Neural cell (in vitro differentiated cells): ENCODE data around the gene NLRP4. TPM values are rescaled to one million over a fixed set of nuclear protein-coding genes. Genes with fewer than 3 reads are reported as not detected.

Experiments used
- H2AFZ ChIP-seq: fragments of 200-600, 300-800 bp; sonication (generic), shearing (Covaris generic); 2 replicates; pipeline ENCODE4 v1.6.0; 2014; ENCODE audit warnings: low read depth, mild to moderate bottlenecking, antibody characterized with exemption, low read length, moderate library complexity
- H3F3A ChIP-seq: fragments of 200-600 bp; shearing (Covaris generic); 2 replicates; pipeline ENCODE4 v1.6.1; 2016; ENCODE audit warnings: mild to moderate bottlenecking, moderate library complexity, mixed read lengths, antibody characterized with exemption, low read length; ENCODE audit not compliant: insufficient read depth, poor library complexity, severe bottlenecking
- H3K27ac ChIP-seq: fragments of 200-600, 300-800 bp; sonication (generic), shearing (Covaris generic); 2 replicates; pipeline ENCODE4 v1.5.1; 2014; ENCODE audit warnings: mild to moderate bottlenecking, low read length, moderate library complexity
- H3K27me3 ChIP-seq: fragments of 300-800, 200-600 bp; sonication (generic), shearing (Covaris generic); 2 replicates; pipeline ENCODE4 v1.6.0; 2014; ENCODE audit warnings: mild to moderate bottlenecking, low read depth, low read length, moderate library complexity; ENCODE audit not compliant: insufficient read depth
- H3K36me3 ChIP-seq: fragments of 300-800, 200-600 bp; sonication (generic), shearing (Covaris generic); 2 replicates; pipeline ENCODE4 v1.5.1; 2014; ENCODE audit warnings: mild to moderate bottlenecking, antibody characterized with exemption, low read length, moderate library complexity; ENCODE audit not compliant: insufficient read depth
- H3K4me2 ChIP-seq: fragments of 300-800, 200-600 bp; sonication (generic), shearing (Covaris generic); 2 replicates; pipeline ENCODE4 v1.6.0; 2014; ENCODE audit warnings: mild to moderate bottlenecking, low read length
- H3K4me3 ChIP-seq: fragments of 300-800, 200-600 bp; sonication (generic), shearing (Covaris generic); 2 replicates; pipeline ENCODE4 v1.5.1; 2014; ENCODE audit warnings: mild to moderate bottlenecking, low read length, moderate library complexity
- H3K79me2 ChIP-seq: fragments of 200-600 bp; shearing (Covaris generic); replicated peaks from 2 replicates; pipeline ENCODE4 v1.6.0; 2014; ENCODE audit warnings: mild to moderate bottlenecking, low read length, moderate library complexity; ENCODE audit not compliant: insufficient read depth
- H3K9ac ChIP-seq: fragments of 300-800, 200-600 bp; sonication (generic), shearing (Covaris generic); 2 replicates; pipeline ENCODE4 v1.6.1; 2016; ENCODE audit warnings: mild to moderate bottlenecking, low read length, mixed read lengths
- H3K9me2 ChIP-seq: fragments of 200-600 bp; shearing (Covaris generic); 2 replicates; pipeline ENCODE4 v1.6.1; 2016; ENCODE audit warnings: mild to moderate bottlenecking, low read length, mixed read lengths; ENCODE audit not compliant: insufficient read depth
- H3K9me3 ChIP-seq: fragments of 200-600, 300-800 bp; sonication (generic), shearing (Covaris generic); 2 replicates; pipeline ENCODE4 v1.6.1; 2016; ENCODE audit warnings: mild to moderate bottlenecking, mixed run types, low read length, moderate library complexity, mixed read lengths
- H4K20me1 ChIP-seq: fragments of 200-600 bp; shearing (Covaris generic); 2 replicates; pipeline ENCODE4 v1.6.1; 2016; ENCODE audit warnings: mild to moderate bottlenecking, mixed run types; ENCODE audit not compliant: insufficient read depth
- EP300 ChIP-seq: fragments of 450-650 bp; conservative IDR thresholded peaks from 2 replicates; pipeline ENCODE4 v1.6.1; 2014; ENCODE audit warnings: antibody characterized with exemption, mild to moderate bottlenecking, moderate library complexity; ENCODE audit not compliant: poor library complexity, severe bottlenecking
- EZH2 ChIP-seq: fragments of 200-600, 300-800 bp; shearing (Covaris generic), sonication (generic); IDR thresholded peaks from 2 replicates; pipeline ENCODE4 v1.6.1; 2014; ENCODE audit warnings: antibody characterized with exemption, low read length, borderline replicate concordance, mild to moderate bottlenecking; ENCODE audit not compliant: insufficient read depth, poor library complexity, severe bottlenecking
- MXI1 ChIP-seq: fragments of 450-650 bp; conservative IDR thresholded peaks from 2 replicates; pipeline ENCODE4 v1.6.1; 2014; ENCODE audit warnings: antibody characterized with exemption, mild to moderate bottlenecking; ENCODE audit not compliant: poor library complexity, severe bottlenecking
- POLR2AphosphoS5 ChIP-seq: IDR thresholded peaks from 2 replicates; pipeline ENCODE4 v1.6.1; 2012
- RAD21 ChIP-seq: fragments of 450-650 bp; conservative IDR thresholded peaks from 2 replicates; pipeline ENCODE4 v1.6.1; 2014; ENCODE audit warnings: antibody characterized with exemption, mild to moderate bottlenecking, moderate library complexity
- SMC3 ChIP-seq: fragments of 450-650 bp; conservative IDR thresholded peaks from 2 replicates; pipeline ENCODE4 v1.6.1; 2014; ENCODE audit warnings: antibody characterized with exemption, mild to moderate bottlenecking, moderate library complexity; ENCODE audit not compliant: poor library complexity
- TAF1 ChIP-seq: IDR thresholded peaks from 2 replicates; pipeline ENCODE4 v1.6.1; 2012; ENCODE audit warnings: low read depth
- polyA minus RNA-seq: library from RNA; depleted of rRNA, polyadenylated mRNA; stranded (reverse); fragments of >200 nt; gene quantifications from 2 replicates; pipeline ENCODE4 v1.2.3, GENCODE V29; 2014
- polyA plus RNA-seq: library from polyadenylated mRNA; depleted of rRNA; stranded (reverse); fragments of >200 nt; gene quantifications from 2 replicates; pipeline ENCODE4 v1.2.3, GENCODE V29; 2014
- TF ChIP-seq, protein P1 (sequence below): fragments of 450-650 bp; IDR thresholded peaks from 2 replicates; pipeline ENCODE4 v1.5.1; 2014; ENCODE audit warnings: antibody characterized with exemption, mild to moderate bottlenecking, moderate library complexity; ENCODE audit not compliant: poor library complexity, severe bottlenecking
- TF ChIP-seq, protein P2 (sequence below): IDR thresholded peaks from 2 replicates; pipeline ENCODE4 v1.6.1; 2012; ENCODE audit warnings: borderline replicate concordance

Gene NLRP4, protein sequence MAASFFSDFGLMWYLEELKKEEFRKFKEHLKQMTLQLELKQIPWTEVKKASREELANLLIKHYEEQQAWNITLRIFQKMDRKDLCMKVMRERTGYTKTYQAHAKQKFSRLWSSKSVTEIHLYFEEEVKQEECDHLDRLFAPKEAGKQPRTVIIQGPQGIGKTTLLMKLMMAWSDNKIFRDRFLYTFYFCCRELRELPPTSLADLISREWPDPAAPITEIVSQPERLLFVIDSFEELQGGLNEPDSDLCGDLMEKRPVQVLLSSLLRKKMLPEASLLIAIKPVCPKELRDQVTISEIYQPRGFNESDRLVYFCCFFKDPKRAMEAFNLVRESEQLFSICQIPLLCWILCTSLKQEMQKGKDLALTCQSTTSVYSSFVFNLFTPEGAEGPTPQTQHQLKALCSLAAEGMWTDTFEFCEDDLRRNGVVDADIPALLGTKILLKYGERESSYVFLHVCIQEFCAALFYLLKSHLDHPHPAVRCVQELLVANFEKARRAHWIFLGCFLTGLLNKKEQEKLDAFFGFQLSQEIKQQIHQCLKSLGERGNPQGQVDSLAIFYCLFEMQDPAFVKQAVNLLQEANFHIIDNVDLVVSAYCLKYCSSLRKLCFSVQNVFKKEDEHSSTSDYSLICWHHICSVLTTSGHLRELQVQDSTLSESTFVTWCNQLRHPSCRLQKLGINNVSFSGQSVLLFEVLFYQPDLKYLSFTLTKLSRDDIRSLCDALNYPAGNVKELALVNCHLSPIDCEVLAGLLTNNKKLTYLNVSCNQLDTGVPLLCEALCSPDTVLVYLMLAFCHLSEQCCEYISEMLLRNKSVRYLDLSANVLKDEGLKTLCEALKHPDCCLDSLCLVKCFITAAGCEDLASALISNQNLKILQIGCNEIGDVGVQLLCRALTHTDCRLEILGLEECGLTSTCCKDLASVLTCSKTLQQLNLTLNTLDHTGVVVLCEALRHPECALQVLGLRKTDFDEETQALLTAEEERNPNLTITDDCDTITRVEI
- polyA plus RNA-seq: not detected in 2 replicates
- polyA minus RNA-seq: not detected in 2 replicates

DNA sequence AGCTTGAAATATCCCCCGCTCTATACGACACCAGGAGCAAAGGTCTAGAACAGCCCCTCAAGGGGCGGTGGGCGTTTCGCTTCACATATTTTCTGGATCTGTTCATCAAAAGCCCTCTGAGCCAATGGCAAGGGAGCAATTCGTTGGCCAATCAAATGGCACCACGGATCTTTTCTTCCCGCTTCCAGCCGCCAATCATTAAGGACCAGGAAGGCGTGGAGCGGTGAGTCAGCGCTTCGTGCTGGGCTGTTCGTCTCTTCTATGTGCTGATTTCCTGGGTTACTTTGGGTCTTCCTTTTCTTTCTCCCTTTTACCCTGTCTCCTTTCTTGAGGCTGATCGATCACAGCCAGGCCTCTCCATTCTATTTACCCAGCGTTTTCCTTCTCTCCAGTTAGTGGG, at the start of gene NLRP4:
TSS of gene NLRP4 (plus strand) at position 201 of the 400 bp plus-strand sequence. CDS start 15,541 bp downstream, outside the sequence.
- H3K27ac ChIP-seq: no peak within 1 kb of the TSS
- H4K20me1 ChIP-seq: no peaks in the 10 kb centered on the region
- H3K36me3 ChIP-seq: no peaks in the 10 kb centered on the region
- no peaks in the 10 kb centered on the region for H3F3A ChIP-seq
- H3K9ac ChIP-seq: no peak within 1 kb of the TSS
- H3K9me3 ChIP-seq: no peaks in the 10 kb centered on the region
- no peaks in the 10 kb centered on the region for H3K79me2 ChIP-seq
- no peak within 1 kb of the TSS for H3K4me3 ChIP-seq
- no peaks in the 10 kb centered on the region for H3K27me3 ChIP-seq
- no peak within 1 kb of the TSS for H3K4me2 ChIP-seq
- TF ChIP-seq, protein P1, sequence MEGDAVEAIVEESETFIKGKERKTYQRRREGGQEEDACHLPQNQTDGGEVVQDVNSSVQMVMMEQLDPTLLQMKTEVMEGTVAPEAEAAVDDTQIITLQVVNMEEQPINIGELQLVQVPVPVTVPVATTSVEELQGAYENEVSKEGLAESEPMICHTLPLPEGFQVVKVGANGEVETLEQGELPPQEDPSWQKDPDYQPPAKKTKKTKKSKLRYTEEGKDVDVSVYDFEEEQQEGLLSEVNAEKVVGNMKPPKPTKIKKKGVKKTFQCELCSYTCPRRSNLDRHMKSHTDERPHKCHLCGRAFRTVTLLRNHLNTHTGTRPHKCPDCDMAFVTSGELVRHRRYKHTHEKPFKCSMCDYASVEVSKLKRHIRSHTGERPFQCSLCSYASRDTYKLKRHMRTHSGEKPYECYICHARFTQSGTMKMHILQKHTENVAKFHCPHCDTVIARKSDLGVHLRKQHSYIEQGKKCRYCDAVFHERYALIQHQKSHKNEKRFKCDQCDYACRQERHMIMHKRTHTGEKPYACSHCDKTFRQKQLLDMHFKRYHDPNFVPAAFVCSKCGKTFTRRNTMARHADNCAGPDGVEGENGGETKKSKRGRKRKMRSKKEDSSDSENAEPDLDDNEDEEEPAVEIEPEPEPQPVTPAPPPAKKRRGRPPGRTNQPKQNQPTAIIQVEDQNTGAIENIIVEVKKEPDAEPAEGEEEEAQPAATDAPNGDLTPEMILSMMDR: no peak
- no peak for TF ChIP-seq EZH2
- no peak for TF ChIP-seq EP300
- no peak for TF ChIP-seq POLR2AphosphoS5
- TF ChIP-seq, protein P2, sequence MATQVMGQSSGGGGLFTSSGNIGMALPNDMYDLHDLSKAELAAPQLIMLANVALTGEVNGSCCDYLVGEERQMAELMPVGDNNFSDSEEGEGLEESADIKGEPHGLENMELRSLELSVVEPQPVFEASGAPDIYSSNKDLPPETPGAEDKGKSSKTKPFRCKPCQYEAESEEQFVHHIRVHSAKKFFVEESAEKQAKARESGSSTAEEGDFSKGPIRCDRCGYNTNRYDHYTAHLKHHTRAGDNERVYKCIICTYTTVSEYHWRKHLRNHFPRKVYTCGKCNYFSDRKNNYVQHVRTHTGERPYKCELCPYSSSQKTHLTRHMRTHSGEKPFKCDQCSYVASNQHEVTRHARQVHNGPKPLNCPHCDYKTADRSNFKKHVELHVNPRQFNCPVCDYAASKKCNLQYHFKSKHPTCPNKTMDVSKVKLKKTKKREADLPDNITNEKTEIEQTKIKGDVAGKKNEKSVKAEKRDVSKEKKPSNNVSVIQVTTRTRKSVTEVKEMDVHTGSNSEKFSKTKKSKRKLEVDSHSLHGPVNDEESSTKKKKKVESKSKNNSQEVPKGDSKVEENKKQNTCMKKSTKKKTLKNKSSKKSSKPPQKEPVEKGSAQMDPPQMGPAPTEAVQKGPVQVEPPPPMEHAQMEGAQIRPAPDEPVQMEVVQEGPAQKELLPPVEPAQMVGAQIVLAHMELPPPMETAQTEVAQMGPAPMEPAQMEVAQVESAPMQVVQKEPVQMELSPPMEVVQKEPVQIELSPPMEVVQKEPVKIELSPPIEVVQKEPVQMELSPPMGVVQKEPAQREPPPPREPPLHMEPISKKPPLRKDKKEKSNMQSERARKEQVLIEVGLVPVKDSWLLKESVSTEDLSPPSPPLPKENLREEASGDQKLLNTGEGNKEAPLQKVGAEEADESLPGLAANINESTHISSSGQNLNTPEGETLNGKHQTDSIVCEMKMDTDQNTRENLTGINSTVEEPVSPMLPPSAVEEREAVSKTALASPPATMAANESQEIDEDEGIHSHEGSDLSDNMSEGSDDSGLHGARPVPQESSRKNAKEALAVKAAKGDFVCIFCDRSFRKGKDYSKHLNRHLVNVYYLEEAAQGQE: no peak
- TF ChIP-seq RAD21: no peak
- TF ChIP-seq MXI1: no peak
- TF ChIP-seq TAF1: no peak
- no peak for TF ChIP-seq SMC3
- no peak within 1 kb of the TSS for H2AFZ ChIP-seq
- H3K9me2 ChIP-seq: no peaks in the 10 kb centered on the region

DNA sequence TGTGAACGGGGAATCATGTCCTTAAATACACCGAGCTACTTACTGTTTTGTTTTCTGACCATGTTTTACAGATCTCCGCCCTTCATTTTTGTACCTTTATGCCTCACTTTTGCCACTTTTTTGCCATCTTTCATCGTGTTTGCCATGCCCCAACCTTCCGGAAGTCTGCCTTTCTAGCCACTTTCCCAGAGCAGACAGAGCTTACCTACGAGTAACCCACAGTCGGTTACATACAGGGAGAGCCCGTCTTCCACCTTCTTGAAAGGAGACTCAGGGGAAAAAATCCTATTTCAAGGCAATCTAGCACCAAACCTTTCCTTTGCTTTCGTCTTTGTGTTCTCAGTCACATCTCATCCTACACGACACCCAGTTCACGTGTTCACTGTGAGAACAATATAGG, 41.3 kb upstream of the NLRP4 start:
- Histone ChIP-seq H3K9me2 (no peaks in the 10 kb centered on the region), H3K9me3 (no peaks in the 10 kb centered on the region), H3K27me3 (no peaks in the 10 kb centered on the region), H3K9ac (no peak overlapping the region), H3F3A (no peaks in the 10 kb centered on the region), H2AFZ (no peak overlapping the region), H3K4me2 (no peak overlapping the region), H3K4me3 (no peak overlapping the region), H4K20me1 (no peaks in the 10 kb centered on the region), H3K79me2 (no peaks in the 10 kb centered on the region), H3K36me3 (no peaks in the 10 kb centered on the region), H3K27ac (no peak overlapping the region)
- no peak for TF ChIP-seq SMC3
